ENCODE results near the gene AOPEP. TPM values are rescaled to one million over a fixed set of nuclear protein-coding genes. Genes with fewer than 3 reads are reported as not detected.

Gene AOPEP
- total and polyA plus RNA-seq, 2 of the 13 experiments (the other 11 are each of a cell fraction or from before 2014, with no cell fraction given), result 22.2 to 41.6 TPM

DNA sequence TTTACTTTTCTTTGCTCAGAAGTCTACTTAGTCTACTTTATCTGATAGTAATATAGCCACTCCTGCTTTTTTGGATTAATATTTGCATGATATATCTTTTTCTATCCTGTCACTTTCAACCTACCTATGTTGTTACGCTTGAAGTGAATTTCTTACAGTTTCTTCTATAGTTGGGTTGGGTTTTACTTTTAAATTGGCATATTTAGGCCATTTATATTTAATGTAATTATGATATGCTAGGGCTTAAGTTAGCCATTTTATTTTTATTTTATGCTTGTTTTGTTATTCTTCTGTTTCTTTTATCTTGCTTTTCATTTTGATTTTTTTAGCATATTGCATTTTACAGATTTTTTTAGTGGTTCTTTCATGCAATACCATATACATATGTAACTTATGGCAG, 164.7 kb downstream of the AOPEP start:
- Histone ChIP-seq H4K20me1 (ENCODE audit: insufficient read depth, low read length) (no peaks in the 10 kb centered on the region), H3K9me3 (ENCODE audit: low read length) (no peaks in the 10 kb centered on the region), H2AFZ (ENCODE audit: low read length) (no peak overlapping the region), H3K79me2 (ENCODE audit: insufficient read depth, low read length) (no peaks in the 10 kb centered on the region), H3K27ac (ENCODE audit: extremely low read length, insufficient read depth, low read length) (no peak overlapping the region), H3K4me3 (replicated peaks in 1 of 3; ENCODE audit: insufficient read depth in 1 of 3, low read depth in 2 of 3, low read length in 3 of 3) (no peak overlapping the region), H3K4me1 (ENCODE audit: insufficient read depth, low read length) (peaks cover 26% of the 10 kb centered on the region), H3K4me2 (ENCODE audit: low read depth, low read length) (no peak overlapping the region), H3K27me3 (ENCODE audit: control insufficient read depth in 1 of 2, insufficient read depth in 2 of 2, low read length in 2 of 2) (no peaks in the 10 kb centered on the region), H3K9ac (ENCODE audit: insufficient read depth, low read depth, low read length) (no peak overlapping the region), H3K36me3 (replicated peaks in 1 of 2; ENCODE audit: control insufficient read depth in 1 of 2, insufficient read depth in 2 of 2, low read length in 2 of 2) (no peaks in the 10 kb centered on the region)
- ChIA-PET CTCF (ENCODE audit: low intra/inter-chr PET ratio, low total read pairs) (no interaction called here), POLR2A (no interaction called here)
- FAIRE-seq (no peak), DNase-seq (ENCODE audit: low spot score) (no peak), ATAC-seq (no peak)
- in situ Hi-C loops (cut with HindIII; ENCODE audit: extremely low pct_ligation_motif_present, low pct_unique_long_range_greater_than_20kb) (no loop called here), intact Hi-C loops (cut with micrococcal nuclease; ENCODE audit: unreplicated experiment) (no loop called here)
- WGBS (ENCODE audit: low lambda C conversion rate), result 100% methylated on average over 1 of the region's 1 CpG
- BruUV-seq (replicated peaks), result no TSS peak
- TF ChIP-seq, protein P1, sequence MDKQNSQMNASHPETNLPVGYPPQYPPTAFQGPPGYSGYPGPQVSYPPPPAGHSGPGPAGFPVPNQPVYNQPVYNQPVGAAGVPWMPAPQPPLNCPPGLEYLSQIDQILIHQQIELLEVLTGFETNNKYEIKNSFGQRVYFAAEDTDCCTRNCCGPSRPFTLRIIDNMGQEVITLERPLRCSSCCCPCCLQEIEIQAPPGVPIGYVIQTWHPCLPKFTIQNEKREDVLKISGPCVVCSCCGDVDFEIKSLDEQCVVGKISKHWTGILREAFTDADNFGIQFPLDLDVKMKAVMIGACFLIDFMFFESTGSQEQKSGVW (CRISPR knock-in tag; IDR thresholded peaks at IDR 0.05; ENCODE audit: borderline replicate concordance), result no peak
- TF ChIP-seq ZNF343 (CRISPR knock-in tag; IDR thresholded peaks at IDR 0.05), result no peak
- TF ChIP-seq ZBTB7A (CRISPR knock-in tag; IDR thresholded peaks at IDR 0.05), result no peak
- TF ChIP-seq ARID2 (CRISPR knock-in tag; IDR thresholded peaks at IDR 0.05; ENCODE audit: borderline replicate concordance), result no peak
- no peak for TF ChIP-seq TEAD3 (CRISPR knock-in tag; optimal IDR thresholded peaks at IDR 0.05; ENCODE audit: borderline replicate concordance)
- TF ChIP-seq KMT2B (CRISPR knock-in tag; IDR thresholded peaks at IDR 0.05), result no peak
- TF ChIP-seq ZNF670 (CRISPR knock-in tag; IDR thresholded peaks at IDR 0.05; ENCODE audit: borderline replicate concordance), result no peak

DNA sequence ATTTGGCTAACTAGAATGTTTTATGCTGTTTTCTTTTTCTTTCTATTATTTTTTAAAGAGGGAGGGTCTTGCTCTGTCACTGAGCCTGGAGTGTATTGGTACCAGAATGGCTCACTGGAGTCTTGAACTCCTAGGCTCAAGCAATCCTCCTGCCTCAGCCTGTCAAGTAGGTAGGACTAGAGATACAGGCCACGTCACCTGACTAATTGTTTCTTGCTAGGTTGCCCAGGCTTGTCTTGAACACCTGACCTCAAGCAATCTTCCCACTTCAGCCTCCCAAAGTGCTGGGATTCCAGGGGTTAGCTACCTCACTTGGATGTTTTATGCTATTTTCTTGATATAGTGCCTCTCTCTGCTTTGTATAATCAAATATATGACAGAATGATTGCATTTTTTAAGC, 166.2 kb downstream of the AOPEP start:
- Histone ChIP-seq H3K79me2 (ENCODE audit: insufficient read depth, low read length) (no peaks in the 10 kb centered on the region), H3K4me1 (ENCODE audit: insufficient read depth, low read length) (peaks cover 29% of the 10 kb centered on the region), H3K9ac (ENCODE audit: insufficient read depth, low read depth, low read length) (no peak overlapping the region), H3K4me2 (ENCODE audit: low read depth, low read length) (no peak overlapping the region), H3K9me3 (ENCODE audit: low read length) (no peaks in the 10 kb centered on the region), H3K4me3 (replicated peaks in 1 of 3; ENCODE audit: insufficient read depth in 1 of 3, low read depth in 2 of 3, low read length in 3 of 3) (no peak overlapping the region), H2AFZ (ENCODE audit: low read length) (no peak overlapping the region), H3K27ac (ENCODE audit: extremely low read length, insufficient read depth, low read length) (no peak overlapping the region), H4K20me1 (ENCODE audit: insufficient read depth, low read length) (no peaks in the 10 kb centered on the region), H3K36me3 (replicated peaks in 1 of 2; ENCODE audit: control insufficient read depth in 1 of 2, insufficient read depth in 2 of 2, low read length in 2 of 2) (no peaks in the 10 kb centered on the region), H3K27me3 (ENCODE audit: control insufficient read depth in 1 of 2, insufficient read depth in 2 of 2, low read length in 2 of 2) (no peaks in the 10 kb centered on the region)
- DNase-seq (ENCODE audit: low spot score) (no peak), FAIRE-seq (no peak), ATAC-seq (no peak)
- in situ Hi-C loops (cut with HindIII; ENCODE audit: extremely low pct_ligation_motif_present, low pct_unique_long_range_greater_than_20kb), result no loop called here
- intact Hi-C loops (cut with micrococcal nuclease; ENCODE audit: unreplicated experiment), result no loop called here
- ChIA-PET CTCF (ENCODE audit: low intra/inter-chr PET ratio, low total read pairs) (no interaction called here), POLR2A (no interaction called here)
- no TSS peak for BruUV-seq (replicated peaks)
- 100% methylated on average over 1 of the region's 1 CpG for WGBS (ENCODE audit: low lambda C conversion rate)
- TF ChIP-seq KIAA2018 (CRISPR knock-in tag; IDR thresholded peaks at IDR 0.05; ENCODE audit: borderline replicate concordance), result no peak
- TF ChIP-seq ZNF747 (CRISPR knock-in tag; IDR thresholded peaks at IDR 0.05; ENCODE audit: borderline replicate concordance), result no peak
